Stimulated activated CD8-positive, alpha-beta memory T cell treated with anti-CD3 and anti-CD28 coated beads, Interleukin-12 subunit alpha, Interleukin-12 subunit beta, amount 100 ng/mL, for 4 hours (primary cell): ENCODE measurements around the gene KLHL8.
"Not testable (repeated sequence)": the region's sequence is repeated elsewhere in the genome, so short reads cannot be mapped to it uniquely, and the experiment has no call there.

Experiments used
- DNase-seq: peaks from one replicate; pipeline ENCODE4 v3.0.0-alpha.2; 2020; ENCODE audit warnings: low read depth

Gene KLHL8

GRCh38 chr4:87227751-87228151, 7.3 kb upstream of the KLHL8 start:
- DNase-seq: no peak

- no peak for DNase-seq
Observed at GRCh38 chr4:87225936-87226335, 5.5 kb upstream of the KLHL8 start.

- DNase-seq: no peak
Observed at GRCh38 chr4:87224141-87224923, 3.9 kb upstream of the KLHL8 start.

- peak; percentile 41 for DNase-seq
Observed at GRCh38 chr4:87219632-87220093, 755 bp downstream of the KLHL8 start.

GRCh38 chr4:87217235-87217763, 3.1 kb downstream of the KLHL8 start:
- not testable (repeated sequence) for DNase-seq

- no peak for DNase-seq
Observed at GRCh38 chr4:87216469-87216868, 3.9 kb downstream of the KLHL8 start.

- no peak for DNase-seq
Observed at GRCh38 chr4:87213421-87214075, 6.9 kb downstream of the KLHL8 start.

- no peak for DNase-seq
Observed at GRCh38 chr4:87211249-87211952, 9.0 kb downstream of the KLHL8 start.

GRCh38 chr4:87209696-87210095, 10.7 kb downstream of the KLHL8 start:
- no peak for DNase-seq

- no peak for DNase-seq
Observed at GRCh38 chr4:87209182-87209581, 11.2 kb downstream of the KLHL8 start.

GRCh38 chr4:87204559-87204958, 15.9 kb downstream of the KLHL8 start:
- no peak for DNase-seq

- DNase-seq: no peak
Observed at GRCh38 chr4:87196927-87197326, 23.5 kb downstream of the KLHL8 start.

- DNase-seq: no peak
Observed at GRCh38 chr4:87196146-87196545, 24.3 kb downstream of the KLHL8 start.

- no peak for DNase-seq
Observed at GRCh38 chr4:87193958-87194675, 26.3 kb downstream of the KLHL8 start.

GRCh38 chr4:87192145-87192919, 28.1 kb downstream of the KLHL8 start:
- DNase-seq: no peak

- no peak for DNase-seq
Observed at GRCh38 chr4:87188932-87189331, 31.5 kb downstream of the KLHL8 start.

GRCh38 chr4:87188048-87188447, 32.4 kb downstream of the KLHL8 start:
- DNase-seq: no peak

GRCh38 chr4:87185146-87185870, 35.1 kb downstream of the KLHL8 start:
- no peak for DNase-seq

- no peak for DNase-seq
Observed at GRCh38 chr4:87180767-87181166, 39.7 kb downstream of the KLHL8 start.

- DNase-seq: no peak
Observed at GRCh38 chr4:87179751-87180150, 40.7 kb downstream of the KLHL8 start.

- DNase-seq: no peak
Observed at GRCh38 chr4:87174672-87175071, 45.7 kb downstream of the KLHL8 start.
